Measurements from ENCODE around the gene ULK4.

DNA sequence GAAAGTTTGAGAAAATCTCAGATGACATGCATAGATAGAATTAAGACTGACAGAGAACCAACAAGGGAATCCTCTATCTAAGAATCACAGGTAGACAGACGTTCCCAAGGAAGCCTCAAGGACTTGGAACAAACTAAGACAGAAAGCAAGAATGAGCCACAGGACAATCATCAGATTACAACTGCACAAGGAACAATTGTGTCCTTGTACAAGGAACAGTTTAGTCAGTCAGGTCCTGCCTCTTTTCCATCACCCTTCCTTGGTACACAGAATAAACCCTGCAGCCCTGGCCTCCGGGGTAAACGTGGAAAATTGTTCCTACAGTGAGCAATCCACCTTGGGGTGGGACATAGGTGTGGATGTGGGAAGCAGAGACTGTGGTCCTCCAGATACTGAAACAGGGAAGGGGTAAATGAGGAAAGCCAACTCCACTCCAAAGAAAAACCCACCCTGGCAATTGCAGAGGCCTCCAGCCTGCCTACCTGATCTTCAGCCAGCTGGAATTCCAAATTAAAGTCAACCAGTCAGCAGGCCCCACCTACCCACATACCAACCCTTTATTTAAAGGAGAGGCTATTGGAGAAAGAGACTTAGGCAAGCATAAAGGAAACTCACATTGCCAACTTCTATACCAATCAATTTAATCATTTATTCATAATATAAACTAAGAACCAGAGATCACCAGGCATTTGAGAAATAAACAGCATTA, 73.4 kb downstream of the ULK4 start:
- TF ChIP-seq, protein P1, sequence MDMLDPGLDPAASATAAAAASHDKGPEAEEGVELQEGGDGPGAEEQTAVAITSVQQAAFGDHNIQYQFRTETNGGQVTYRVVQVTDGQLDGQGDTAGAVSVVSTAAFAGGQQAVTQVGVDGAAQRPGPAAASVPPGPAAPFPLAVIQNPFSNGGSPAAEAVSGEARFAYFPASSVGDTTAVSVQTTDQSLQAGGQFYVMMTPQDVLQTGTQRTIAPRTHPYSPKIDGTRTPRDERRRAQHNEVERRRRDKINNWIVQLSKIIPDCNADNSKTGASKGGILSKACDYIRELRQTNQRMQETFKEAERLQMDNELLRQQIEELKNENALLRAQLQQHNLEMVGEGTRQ (IDR thresholded peaks at IDR 0.05; ENCODE audit: low read length) = no peak
- TF ChIP-seq, protein P2, sequence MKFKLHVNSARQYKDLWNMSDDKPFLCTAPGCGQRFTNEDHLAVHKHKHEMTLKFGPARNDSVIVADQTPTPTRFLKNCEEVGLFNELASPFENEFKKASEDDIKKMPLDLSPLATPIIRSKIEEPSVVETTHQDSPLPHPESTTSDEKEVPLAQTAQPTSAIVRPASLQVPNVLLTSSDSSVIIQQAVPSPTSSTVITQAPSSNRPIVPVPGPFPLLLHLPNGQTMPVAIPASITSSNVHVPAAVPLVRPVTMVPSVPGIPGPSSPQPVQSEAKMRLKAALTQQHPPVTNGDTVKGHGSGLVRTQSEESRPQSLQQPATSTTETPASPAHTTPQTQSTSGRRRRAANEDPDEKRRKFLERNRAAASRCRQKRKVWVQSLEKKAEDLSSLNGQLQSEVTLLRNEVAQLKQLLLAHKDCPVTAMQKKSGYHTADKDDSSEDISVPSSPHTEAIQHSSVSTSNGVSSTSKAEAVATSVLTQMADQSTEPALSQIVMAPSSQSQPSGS (IDR thresholded peaks at IDR 0.05; ENCODE audit: low read length) = no peak
- TF ChIP-seq RAD21 (IDR thresholded peaks at IDR 0.05 in 1 of 2, conservative IDR thresholded peaks at IDR 0.05 in 1 of 2; ENCODE audit: low read depth in 2 of 2, low read length in 2 of 2) (no peak), SIN3A (conservative IDR thresholded peaks at IDR 0.05 in 1 of 2, IDR thresholded peaks at IDR 0.05 in 1 of 2; ENCODE audit: low read depth in 1 of 2, low read length in 2 of 2) (no peak), CTCF (IDR thresholded peaks at IDR 0.05; ENCODE audit: control extremely low read depth in 1 of 3, insufficient read depth in 1 of 3, low read depth in 1 of 3, low read length in 3 of 3) (no peak), JUND (IDR thresholded peaks at IDR 0.05; ENCODE audit: low read length) (no peak), TAF1 (IDR thresholded peaks at IDR 0.05; ENCODE audit: low read depth, low read length) (no peak), NRF1 (IDR thresholded peaks at IDR 0.05; ENCODE audit: low read depth, low read length) (no peak), NANOG (IDR thresholded peaks at IDR 0.05; ENCODE audit: insufficient read depth, low read depth, low read length, poor library complexity, severe bottlenecking) (no peak), EGR1 (IDR thresholded peaks at IDR 0.05; ENCODE audit: borderline replicate concordance, low read depth, low read length) (no peak), GABPA (IDR thresholded peaks at IDR 0.05; ENCODE audit: borderline replicate concordance, insufficient read depth, low read length) (no peak), HDAC2 (IDR thresholded peaks at IDR 0.05; ENCODE audit: borderline replicate concordance in 1 of 2, low read depth in 2 of 2, low read length in 2 of 2) (no peak)

Data from H1 (cell line).